Neural progenitor cell (in vitro differentiated cells): ENCODE data around the gene ZNF839. TPM values are rescaled to one million over a fixed set of nuclear protein-coding genes. Genes with fewer than 3 reads are reported as not detected.

Source experiments
- DNase-seq: peaks from one replicate; pipeline ENCODE4 v3.0.0-alpha.2; 2016; ENCODE audit warnings: low spot score
- H2AFZ ChIP-seq: fragments of 200-600 bp; sonication (generic); replicated peaks from 2 replicates; pipeline ENCODE4 v1.6.1; 2016; ENCODE audit warnings: antibody characterized with exemption
- H3F3A ChIP-seq: fragments of 200-600 bp; sonication (generic); 2 replicates; pipeline ENCODE4 v1.6.1; 2016; ENCODE audit warnings: antibody characterized with exemption, low read depth
- H3K27ac ChIP-seq: fragments of 200-600 bp; sonication (generic); 2 replicates; pipeline ENCODE4 v1.5.1; 2016; ENCODE audit warnings: mild to moderate bottlenecking
- H3K27me3 ChIP-seq: fragments of 200-600 bp; sonication (generic); 2 replicates; pipeline ENCODE4 v1.6.1; 2016; ENCODE audit warnings: mild to moderate bottlenecking, moderate library complexity
- H3K36me3 ChIP-seq: fragments of 200-600 bp; sonication (generic); 2 replicates; pipeline ENCODE4 v1.5.1; 2016
- H3K4me1 ChIP-seq: fragments of 200-600 bp; sonication (generic); 2 replicates; pipeline ENCODE4 v1.6.1; 2016; ENCODE audit warnings: mixed run types
- H3K4me2 ChIP-seq: fragments of 200-600 bp; sonication (generic); 2 replicates; pipeline ENCODE4 v1.6.1; 2016
- H3K4me3 ChIP-seq: fragments of 200-600 bp; sonication (generic); 2 replicates; pipeline ENCODE4 v1.5.1; 2016
- H3K79me2 ChIP-seq: fragments of 200-600 bp; sonication (generic); 2 replicates; pipeline ENCODE4 v1.6.1; 2016; ENCODE audit warnings: low read depth
- H3K9ac ChIP-seq: fragments of 200-600 bp; sonication (generic); 2 replicates; pipeline ENCODE4 v1.6.1; 2016
- H3K9me3 ChIP-seq: fragments of 200-600 bp; sonication (generic); 2 replicates; pipeline ENCODE4 v1.5.1; 2016; ENCODE audit warnings: low read depth
- H4K20me1 ChIP-seq: fragments of 200-600 bp; sonication (generic); 2 replicates; pipeline ENCODE4 v1.6.1; 2016; ENCODE audit warnings: low read depth
- H3K27ac Mint-ChIP-seq: 3 replicates; pipeline ENCODE4 v1.8.0; 2021; ENCODE audit warnings: mixed read lengths
- H3K27me3 Mint-ChIP-seq: 2 replicates; pipeline ENCODE4 v1.8.0; 2022; ENCODE audit warnings: low read depth, mild to moderate bottlenecking, inconsistent platforms, moderate library complexity, mixed read lengths; ENCODE audit not compliant: insufficient read depth
- H3K36me3 Mint-ChIP-seq: 3 replicates; pipeline ENCODE4 v1.8.0; 2021; ENCODE audit warnings: mixed read lengths
- H3K4me1 Mint-ChIP-seq: 3 replicates; pipeline ENCODE4 v1.8.0; 2021; ENCODE audit warnings: mixed read lengths
- H3K4me3 Mint-ChIP-seq: 3 replicates; pipeline ENCODE4 v1.8.0; 2021; ENCODE audit warnings: mild to moderate bottlenecking, moderate library complexity, mixed read lengths
- H3K9me3 Mint-ChIP-seq: 3 replicates; pipeline ENCODE4 v1.8.0; 2020; ENCODE audit warnings: mixed read lengths
- EZH2 ChIP-seq: fragments of 200-600 bp; sonication (generic); IDR thresholded peaks from 2 replicates; pipeline ENCODE4 v1.6.1; 2017; ENCODE audit warnings: antibody characterized with exemption, mild to moderate bottlenecking, moderate library complexity
- EZH2phosphoT487 ChIP-seq: fragments of 200-600 bp; sonication (generic); IDR thresholded peaks from 2 replicates; pipeline ENCODE4 v1.6.1; 2017; ENCODE audit warnings: antibody characterized with exemption
- total RNA-seq: library from RNA; depleted of rRNA; stranded (reverse); fragments of >200 nt; gene quantifications from 2 replicates; pipeline ENCODE4 v1.2.3, GENCODE V29; 2015; ENCODE audit warnings: low replicate concordance
- TF ChIP-seq, protein P1 (sequence below): fragments of 200-600 bp; sonication (generic); IDR thresholded peaks from 2 replicates; pipeline ENCODE4 v1.5.1; 2017; ENCODE audit warnings: antibody characterized with exemption, mild to moderate bottlenecking

Gene ZNF839
- total RNA-seq, 1 donor from 2014 or later: 13.7 TPM

DNA sequence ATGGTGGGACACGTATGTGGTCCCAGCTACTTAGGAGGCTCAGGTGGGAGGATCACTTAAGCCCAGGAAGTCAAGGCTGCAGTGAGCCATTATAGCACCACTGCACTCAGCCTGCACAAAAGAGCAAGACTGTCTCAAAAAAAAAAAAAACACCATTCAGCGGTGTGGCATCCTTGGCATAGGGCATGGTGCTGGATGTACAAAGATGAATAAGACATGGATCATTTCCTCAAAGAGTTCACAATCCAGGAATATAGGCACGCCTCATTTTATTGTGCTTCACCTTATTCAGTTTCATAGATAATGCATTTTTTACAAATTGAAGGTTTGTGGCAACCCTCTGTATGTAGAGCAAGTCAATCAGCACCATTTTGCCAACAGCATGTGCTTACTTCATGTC, 36.7 kb downstream of the ZNF839 start:
- no peak for DNase-seq
- peaks cover 4% of the 10 kb centered on the region for H3K4me1 Mint-ChIP-seq
- H3K4me3 Mint-ChIP-seq: no peak overlapping the region
- TF ChIP-seq EZH2phosphoT487 (no peak), EZH2 (no peak)
- TF ChIP-seq, protein P1, sequence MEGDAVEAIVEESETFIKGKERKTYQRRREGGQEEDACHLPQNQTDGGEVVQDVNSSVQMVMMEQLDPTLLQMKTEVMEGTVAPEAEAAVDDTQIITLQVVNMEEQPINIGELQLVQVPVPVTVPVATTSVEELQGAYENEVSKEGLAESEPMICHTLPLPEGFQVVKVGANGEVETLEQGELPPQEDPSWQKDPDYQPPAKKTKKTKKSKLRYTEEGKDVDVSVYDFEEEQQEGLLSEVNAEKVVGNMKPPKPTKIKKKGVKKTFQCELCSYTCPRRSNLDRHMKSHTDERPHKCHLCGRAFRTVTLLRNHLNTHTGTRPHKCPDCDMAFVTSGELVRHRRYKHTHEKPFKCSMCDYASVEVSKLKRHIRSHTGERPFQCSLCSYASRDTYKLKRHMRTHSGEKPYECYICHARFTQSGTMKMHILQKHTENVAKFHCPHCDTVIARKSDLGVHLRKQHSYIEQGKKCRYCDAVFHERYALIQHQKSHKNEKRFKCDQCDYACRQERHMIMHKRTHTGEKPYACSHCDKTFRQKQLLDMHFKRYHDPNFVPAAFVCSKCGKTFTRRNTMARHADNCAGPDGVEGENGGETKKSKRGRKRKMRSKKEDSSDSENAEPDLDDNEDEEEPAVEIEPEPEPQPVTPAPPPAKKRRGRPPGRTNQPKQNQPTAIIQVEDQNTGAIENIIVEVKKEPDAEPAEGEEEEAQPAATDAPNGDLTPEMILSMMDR: no peak
- Histone ChIP-seq H4K20me1 (no peaks in the 10 kb centered on the region), H3K4me1 (no peaks in the 10 kb centered on the region), H3K79me2 (peaks cover 5% of the 10 kb centered on the region), H2AFZ (no peak overlapping the region), H3K27ac (no peak overlapping the region), H3K36me3 (no peaks in the 10 kb centered on the region), H3K27me3 (no peaks in the 10 kb centered on the region), H3F3A (no peaks in the 10 kb centered on the region), H3K4me2 (no peak overlapping the region), H3K9me3 (no peaks in the 10 kb centered on the region), H3K9ac (no peak overlapping the region), H3K4me3 (no peak overlapping the region)
- H3K9me3 Mint-ChIP-seq: no peaks in the 10 kb centered on the region
- H3K36me3 Mint-ChIP-seq: peaks cover 14% of the 10 kb centered on the region
- H3K27me3 Mint-ChIP-seq: no peaks in the 10 kb centered on the region
- no peak overlapping the region for H3K27ac Mint-ChIP-seq

DNA sequence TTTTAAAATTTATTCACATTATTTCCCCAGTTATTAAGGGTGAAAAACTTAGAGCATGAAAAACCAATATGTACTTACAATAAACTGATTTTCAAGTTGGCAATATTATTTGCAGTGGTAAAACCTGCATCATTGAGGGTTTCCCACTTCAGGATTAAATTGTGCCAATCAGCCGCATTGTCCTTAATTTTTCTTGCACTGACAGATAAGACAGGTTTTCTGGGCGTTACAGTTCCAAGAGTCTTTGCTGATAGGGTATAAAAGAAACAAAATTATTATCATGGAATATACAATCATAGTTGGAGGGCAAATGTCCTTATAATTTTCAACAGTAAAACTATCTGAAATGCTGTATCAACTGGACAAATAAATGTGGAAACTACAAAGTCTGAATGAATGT, 39.8 kb downstream of the ZNF839 start:
- Histone ChIP-seq H3K9ac (no peak overlapping the region), H3K4me3 (no peak overlapping the region), H3K4me2 (no peak overlapping the region), H3K9me3 (no peaks in the 10 kb centered on the region), H3K27ac (no peak overlapping the region), H3K36me3 (no peaks in the 10 kb centered on the region), H4K20me1 (peaks cover 9% of the 10 kb centered on the region), H3K4me1 (peaks cover 15% of the 10 kb centered on the region), H3F3A (peaks cover 12% of the 10 kb centered on the region), H3K79me2 (peaks cover 20% of the 10 kb centered on the region), H3K27me3 (no peaks in the 10 kb centered on the region), H2AFZ (no peak overlapping the region)
- TF ChIP-seq, protein P1: no peak
- TF ChIP-seq EZH2 (no peak), EZH2phosphoT487 (no peak)
- no peaks in the 10 kb centered on the region for H3K9me3 Mint-ChIP-seq
- H3K27me3 Mint-ChIP-seq: peaks cover 3% of the 10 kb centered on the region
- no peak overlapping the region for H3K27ac Mint-ChIP-seq
- peaks cover 9% of the 10 kb centered on the region for H3K36me3 Mint-ChIP-seq
- no peak overlapping the region for H3K4me3 Mint-ChIP-seq
- H3K4me1 Mint-ChIP-seq: peaks cover 11% of the 10 kb centered on the region
- DNase-seq: no peak

DNA sequence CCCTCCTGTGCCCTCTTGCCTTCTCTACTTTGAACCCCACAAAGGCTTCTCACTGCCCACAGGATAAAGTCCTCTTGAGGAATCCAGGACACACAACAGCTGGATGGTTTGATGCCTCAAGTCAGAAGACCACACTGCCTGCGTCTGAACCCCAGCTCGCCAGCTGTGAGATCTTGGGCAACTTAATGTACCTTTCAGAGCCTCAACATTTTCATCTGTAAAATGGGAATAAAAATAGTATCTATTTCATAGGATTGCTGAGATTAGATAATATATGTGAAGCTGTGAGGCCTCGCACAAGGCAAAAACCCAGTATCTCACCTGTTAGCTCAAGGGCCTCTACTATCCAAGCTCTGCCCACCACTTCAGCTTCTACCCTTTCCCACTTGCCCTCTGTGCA, 40.8 kb downstream of the ZNF839 start:
- no peak for DNase-seq
- H3K27me3 Mint-ChIP-seq: peaks cover 3% of the 10 kb centered on the region
- Histone ChIP-seq H3K27ac (no peak overlapping the region), H3K9me3 (no peaks in the 10 kb centered on the region), H2AFZ (no peak overlapping the region), H3K4me3 (no peak overlapping the region), H4K20me1 (peaks cover 9% of the 10 kb centered on the region), H3K79me2 (peaks cover 30% of the 10 kb centered on the region), H3F3A (peaks cover 12% of the 10 kb centered on the region), H3K9ac (no peak overlapping the region), H3K4me1 (peaks cover 15% of the 10 kb centered on the region), H3K4me2 (no peak overlapping the region), H3K27me3 (no peaks in the 10 kb centered on the region), H3K36me3 (no peaks in the 10 kb centered on the region)
- H3K4me3 Mint-ChIP-seq: peak overlapping the region; percentile 61
- H3K36me3 Mint-ChIP-seq: peaks cover 7% of the 10 kb centered on the region
- H3K9me3 Mint-ChIP-seq: no peaks in the 10 kb centered on the region
- H3K4me1 Mint-ChIP-seq: peaks cover 11% of the 10 kb centered on the region
- no peak overlapping the region for H3K27ac Mint-ChIP-seq
- TF ChIP-seq EZH2phosphoT487 (no peak), EZH2 (no peak)
- TF ChIP-seq, protein P1: no peak
